ENCODE data around the gene UBTF. TPM values are rescaled to one million over a fixed set of nuclear protein-coding genes. Genes with fewer than 3 reads are reported as not detected.

Gene UBTF
- total and polyA plus RNA-seq, 9 of the 15 experiments (the other 6 are each of a cell fraction or from before 2014, with no cell fraction given), result 1.2 to 113 (median 83.6) TPM

GRCh38 chr17:44219108-44219615, 313 bp downstream of the UBTF start (continued):
- TF ChIP-seq ZNF764 (CRISPR knock-in tag; IDR thresholded peaks at IDR 0.05; ENCODE audit: low read depth) (no peak), NR4A1 (CRISPR knock-in tag; IDR thresholded peaks at IDR 0.05) (peak; percentile 73; the same call in 1 of the 2 replicates), NR4A1 (tag; IDR thresholded peaks at IDR 0.05) (peak; percentile 65; the same call in 1 of the 2 replicates), RFX5 (IDR thresholded peaks at IDR 0.05; ENCODE audit: low read depth, low read length) (no peak), MIER1 (IDR thresholded peaks at IDR 0.05; ENCODE audit: low read depth) (no peak), KLF16 (IDR thresholded peaks at IDR 0.05) (no peak), SMAD3 (CRISPR knock-in tag; conservative IDR thresholded peaks at IDR 0.05) (no peak), ID3 (CRISPR knock-in tag; IDR thresholded peaks at IDR 0.05) (no peak), ID3 (tag; IDR thresholded peaks at IDR 0.05) (peak; percentile 65; the same call in 1 of the 2 replicates), RBM25 (IDR thresholded peaks at IDR 0.05; ENCODE audit: low read depth, low read length, severe bottlenecking) (no peak), THRA (IDR thresholded peaks at IDR 0.05) (no peak), RBFOX2 (IDR thresholded peaks at IDR 0.05; ENCODE audit: low read depth, low read length) (peak; percentile 82), ZBTB7A (IDR thresholded peaks at IDR 0.05; ENCODE audit: borderline replicate concordance, control insufficient read depth, low read depth, low read length) (peak; percentile 83; the same call in 1 of the 2 replicates), PATZ1 (CRISPR knock-in tag; IDR thresholded peaks at IDR 0.05; ENCODE audit: borderline replicate concordance) (no peak), TGIF2 (CRISPR knock-in tag; IDR thresholded peaks at IDR 0.05) (no peak), ZNF146 (CRISPR knock-in tag; IDR thresholded peaks at IDR 0.05; ENCODE audit: unreplicated experiment) (no peak), VEZF1 (CRISPR knock-in tag; IDR thresholded peaks at IDR 0.05) (no peak), PHF8 (IDR thresholded peaks at IDR 0.05; ENCODE audit: borderline replicate concordance, low read length) (peak; percentile 69; the same call in 1 of the 2 replicates), ZBTB17 (CRISPR knock-in tag; IDR thresholded peaks at IDR 0.05) (peak; percentile 45; the same call in 1 of the 2 replicates), NFIX (CRISPR knock-in tag; IDR thresholded peaks at IDR 0.05; ENCODE audit: low read depth) (no peak)

All from K562 (cell line).